ENCODE data around the gene PRKG1. TPM values are rescaled to one million over a fixed set of nuclear protein-coding genes. Genes with fewer than 3 reads are reported as not detected.
"Not testable (repeated sequence)": the region's sequence is repeated elsewhere in the genome, so short reads cannot be mapped to it uniquely, and the experiment has no call there.

The PRKG1 gene
- total RNA-seq, 1 experiment from 2014 or later, result not detected

DNA sequence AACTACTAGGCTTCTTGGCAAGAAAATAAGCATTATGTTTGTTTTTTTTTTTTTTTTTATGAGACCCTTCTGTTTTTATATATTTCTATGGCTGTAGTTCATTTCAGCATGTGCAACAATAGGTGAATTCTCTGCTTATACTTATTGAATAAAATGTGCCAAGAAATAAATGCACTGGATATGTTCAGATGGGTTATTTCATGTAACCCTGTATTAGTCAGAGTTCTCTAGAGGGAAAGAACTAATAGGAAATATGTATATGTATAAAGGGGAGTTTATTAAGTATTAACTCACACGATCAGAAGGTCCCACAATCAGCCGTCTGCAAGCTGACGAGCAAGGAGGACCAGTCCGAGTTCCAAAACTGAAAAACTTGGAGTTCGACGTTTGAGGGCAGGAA, 332.3 kb downstream of the PRKG1 start:
- no peak for DNase-seq (ENCODE audit: low read depth)
- in situ Hi-C loops (cut with HindIII; ENCODE audit: low pct_unique_long_range_greater_than_20kb, low sequenced_read_pairs), result no loop called here

DNA sequence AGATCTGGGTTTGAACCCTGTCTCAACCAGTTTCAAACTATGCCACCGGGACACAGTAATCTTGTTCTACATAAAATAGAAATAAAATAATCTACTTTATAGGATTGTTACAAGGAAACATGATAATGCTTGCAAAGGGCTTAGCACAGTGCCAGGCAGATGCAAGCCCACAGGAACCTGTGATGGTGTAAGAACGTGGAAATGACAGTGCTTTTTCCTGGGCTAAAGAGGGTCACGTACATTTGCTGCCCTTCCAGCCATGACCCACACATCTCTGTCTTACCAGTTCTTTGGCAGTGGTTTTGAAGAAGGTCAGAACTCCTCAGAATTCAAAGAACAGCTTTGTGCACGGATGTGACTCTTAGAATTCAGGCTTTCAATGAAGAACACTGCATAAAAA, 342.2 kb downstream of the PRKG1 start:
- in situ Hi-C loops (cut with HindIII; ENCODE audit: low pct_unique_long_range_greater_than_20kb, low sequenced_read_pairs), result no loop called here
- DNase-seq (ENCODE audit: low read depth), result no peak

DNA sequence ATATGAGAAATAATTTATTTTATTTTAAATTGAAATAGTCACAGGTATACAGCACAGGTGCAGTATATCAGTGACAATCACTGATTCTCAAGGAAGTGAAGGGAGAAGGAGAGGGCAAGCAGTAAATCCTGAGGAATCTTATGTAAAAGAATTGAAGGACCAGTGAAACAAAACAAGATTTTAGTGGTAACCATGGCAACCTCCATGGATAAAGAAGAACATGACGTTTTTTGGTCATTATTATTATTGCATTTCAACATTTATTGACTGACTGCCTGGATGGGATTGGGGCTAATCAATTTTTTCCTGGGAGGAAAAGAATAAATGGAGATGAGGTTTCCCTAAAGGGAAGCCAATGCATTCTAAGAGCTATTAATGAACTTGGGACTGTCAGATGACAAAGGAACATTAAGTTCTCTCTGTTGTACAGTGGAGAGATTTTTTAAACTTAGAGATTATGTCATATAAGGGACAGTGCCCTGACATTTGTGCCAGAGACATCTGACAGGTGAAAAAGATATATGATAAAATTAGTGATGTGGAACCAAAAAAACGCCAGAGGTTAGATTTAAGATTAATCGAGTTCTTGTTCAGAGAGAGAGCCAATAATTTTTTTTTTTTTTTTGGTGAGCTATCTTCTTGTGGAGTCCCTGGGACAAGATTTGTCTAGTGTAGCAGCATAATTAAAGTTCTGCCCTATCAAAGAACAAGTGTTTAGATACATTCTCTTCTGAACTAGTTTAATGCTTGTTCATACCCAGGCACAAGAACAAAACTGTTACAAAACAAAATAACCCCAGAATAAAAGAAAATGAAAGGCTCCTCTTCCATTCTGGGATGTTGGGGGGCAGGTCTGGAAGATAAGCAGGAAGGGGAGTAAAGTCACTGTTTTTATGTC, 345.2 kb downstream of the PRKG1 start:
- no peak for DNase-seq (ENCODE audit: low read depth)
- in situ Hi-C loops (cut with HindIII; ENCODE audit: low pct_unique_long_range_greater_than_20kb, low sequenced_read_pairs), result no loop called here

DNA sequence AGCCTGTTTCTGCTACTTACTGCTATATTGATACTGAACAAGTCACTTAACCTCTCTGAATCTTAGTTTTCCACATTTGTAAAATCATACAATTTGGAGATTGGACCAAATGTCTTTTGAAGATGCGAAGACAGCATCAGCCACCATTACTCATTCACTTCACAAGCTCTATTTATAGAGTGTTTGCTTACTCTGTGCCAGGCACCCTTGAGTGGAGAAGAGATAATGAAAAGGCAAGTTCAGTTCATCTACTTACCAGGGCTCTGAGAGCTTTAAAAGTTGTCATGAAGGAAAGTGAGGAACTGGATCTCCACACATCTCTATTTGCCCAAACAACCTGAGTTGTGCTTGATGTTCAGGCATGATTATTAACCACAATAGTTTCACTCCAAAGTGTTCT, 347.6 kb downstream of the PRKG1 start:
- in situ Hi-C loops (cut with HindIII; ENCODE audit: low pct_unique_long_range_greater_than_20kb, low sequenced_read_pairs), result no loop called here
- no peak for DNase-seq (ENCODE audit: low read depth)

DNA sequence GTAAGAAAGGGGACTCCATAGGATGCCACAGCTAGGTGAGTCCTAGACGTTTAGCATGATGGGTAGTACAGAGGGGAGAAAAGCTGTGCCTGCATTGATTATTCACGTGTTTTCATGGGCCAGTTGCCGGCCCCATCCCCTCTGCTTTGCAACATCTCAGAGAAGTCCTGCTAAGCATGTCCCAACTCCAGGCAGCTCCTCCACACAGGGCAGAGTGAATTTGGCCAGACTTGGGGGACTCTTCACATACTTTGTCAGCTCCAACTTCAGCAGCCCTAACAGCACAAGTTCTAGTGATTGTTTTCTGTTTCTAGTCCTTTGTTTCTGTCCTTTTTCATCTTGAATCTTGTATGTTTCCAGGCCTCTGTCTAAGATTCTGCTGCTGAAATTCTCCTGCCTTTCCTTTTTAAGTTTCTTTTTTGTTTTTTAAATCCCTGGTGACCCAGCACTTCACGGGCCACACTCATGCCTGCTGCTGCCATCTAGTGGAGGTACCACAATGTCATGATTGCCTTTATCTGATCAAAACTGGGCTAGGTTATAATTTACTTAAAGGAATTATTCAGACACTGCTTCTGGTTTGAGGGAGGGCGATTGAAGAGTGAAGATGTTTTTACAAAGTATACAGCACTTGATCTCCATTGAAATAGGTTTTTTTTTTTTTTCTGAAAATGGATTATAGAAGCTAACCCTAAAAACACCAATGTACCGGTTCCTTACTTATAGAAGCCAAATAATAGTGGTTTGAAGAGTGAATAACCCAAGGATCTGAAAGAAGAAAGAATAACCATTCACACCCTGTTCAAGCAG, 348.2 kb downstream of the PRKG1 start:
- DNase-seq (ENCODE audit: low read depth), result peak; percentile 19
- in situ Hi-C loops (cut with HindIII; ENCODE audit: low pct_unique_long_range_greater_than_20kb, low sequenced_read_pairs), result no loop called here

DNA sequence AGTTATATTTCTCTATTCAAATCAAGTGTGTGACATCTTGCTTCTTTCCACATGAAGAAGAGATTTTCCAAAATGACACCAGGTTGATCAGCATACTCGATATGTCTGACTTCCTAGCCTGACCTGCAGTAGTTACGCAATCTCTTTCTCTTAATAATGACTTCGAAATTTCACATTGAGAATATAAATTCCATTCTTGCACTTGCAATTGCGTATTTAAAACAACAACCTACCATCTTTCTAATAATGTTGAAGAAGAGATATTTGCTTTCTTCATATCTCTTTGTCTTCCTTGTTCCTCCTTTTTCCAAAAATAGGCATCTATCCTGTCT, 348.8 kb downstream of the PRKG1 start:
- no peak for DNase-seq (ENCODE audit: low read depth)

DNA sequence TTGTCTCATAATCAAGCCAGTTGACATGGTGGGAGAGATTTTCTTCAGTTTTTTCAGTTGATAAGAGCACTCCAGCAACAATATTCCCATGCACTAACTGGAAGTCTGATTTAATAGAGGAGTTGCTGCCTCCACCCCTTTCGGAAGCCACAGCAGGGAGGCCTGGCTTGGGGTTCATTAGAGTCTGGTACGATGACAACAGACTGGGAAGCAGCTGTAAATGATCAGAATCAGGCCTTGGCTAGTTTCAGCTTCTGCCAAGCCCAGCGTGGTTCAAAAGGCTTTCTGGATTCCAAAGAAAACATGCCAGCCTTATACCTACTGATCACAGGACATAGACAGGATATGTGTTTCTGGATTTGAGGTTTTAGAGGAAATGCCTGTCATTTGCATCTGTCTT, 351.1 kb downstream of the PRKG1 start:
- DNase-seq (ENCODE audit: low read depth), result no peak
- in situ Hi-C loops (cut with HindIII; ENCODE audit: low pct_unique_long_range_greater_than_20kb, low sequenced_read_pairs), result no loop called here

More for the DNA sequence above, 348.8 kb downstream of the PRKG1 start:
- in situ Hi-C loops (cut with HindIII; ENCODE audit: low pct_unique_long_range_greater_than_20kb, low sequenced_read_pairs), result no loop called here

DNA sequence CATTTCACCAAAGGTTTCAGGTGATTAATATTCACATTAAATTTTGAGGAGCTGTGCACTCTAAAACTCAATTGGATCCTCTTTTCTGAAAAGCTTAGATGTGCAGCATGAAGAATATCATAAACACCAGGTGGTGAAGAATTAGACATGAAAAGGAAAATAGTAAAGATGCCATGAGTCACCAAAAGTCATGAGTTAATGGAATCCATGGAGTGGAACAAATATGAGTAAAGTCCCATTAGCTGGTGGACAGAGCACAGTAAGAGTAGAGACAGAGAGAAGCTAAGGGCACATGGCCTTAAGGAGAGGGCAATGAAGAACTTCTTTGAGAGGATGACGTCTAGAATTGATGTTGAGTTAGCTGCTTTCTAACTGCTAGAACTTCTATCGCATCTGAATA, 353.5 kb downstream of the PRKG1 start:
- peak; percentile 6 for DNase-seq (ENCODE audit: low read depth)
- in situ Hi-C loops (cut with HindIII; ENCODE audit: low pct_unique_long_range_greater_than_20kb, low sequenced_read_pairs), result no loop called here

DNA sequence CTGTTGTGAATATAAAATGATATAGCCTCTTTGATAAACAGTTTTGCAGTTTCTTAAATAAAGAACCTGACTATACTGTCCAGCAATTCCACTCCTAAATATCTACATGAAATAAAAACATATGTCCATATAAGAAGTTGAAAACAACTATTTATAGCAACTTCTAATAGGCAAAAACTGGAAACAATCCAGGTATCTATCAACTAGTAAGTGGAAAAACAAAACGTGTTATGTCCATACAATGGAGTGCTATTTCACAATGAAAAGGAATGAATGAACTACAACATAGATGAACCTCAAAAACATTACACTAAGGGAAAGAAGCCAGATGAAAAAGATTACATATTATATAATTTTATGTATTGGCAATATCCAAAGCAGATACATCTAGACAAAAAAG, 356.2 kb downstream of the PRKG1 start:
- in situ Hi-C loops (cut with HindIII; ENCODE audit: low pct_unique_long_range_greater_than_20kb, low sequenced_read_pairs), result no loop called here
- DNase-seq (ENCODE audit: low read depth), result no peak

DNA sequence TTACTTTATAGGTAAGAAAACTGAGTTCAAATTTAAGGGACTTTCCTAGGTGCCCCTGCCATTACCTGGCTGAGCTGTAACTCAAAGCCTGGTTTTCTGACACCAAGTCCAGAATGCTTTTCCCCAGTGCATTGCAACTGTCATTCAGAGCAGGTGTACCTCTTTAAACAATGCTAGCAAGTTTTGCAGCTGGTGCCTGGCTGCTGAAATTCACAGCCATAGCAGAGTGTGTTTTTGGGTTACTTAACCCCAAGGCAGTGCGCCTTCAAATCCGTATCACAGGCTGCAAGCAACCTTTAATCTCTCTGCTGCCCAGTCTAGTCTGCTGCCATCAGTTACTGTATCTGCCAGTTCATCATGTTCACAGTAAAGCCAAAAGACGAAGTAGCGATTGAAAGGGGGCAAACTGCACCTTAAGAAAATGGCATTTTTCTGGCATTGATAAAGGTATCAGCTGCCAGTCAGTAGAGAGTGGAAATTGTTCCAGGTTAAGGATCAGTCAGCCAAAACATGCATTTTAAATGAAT, 359.7 kb downstream of the PRKG1 start:
- in situ Hi-C loops (cut with HindIII; ENCODE audit: low pct_unique_long_range_greater_than_20kb, low sequenced_read_pairs), result no loop called here
- no peak for DNase-seq (ENCODE audit: low read depth)

DNA sequence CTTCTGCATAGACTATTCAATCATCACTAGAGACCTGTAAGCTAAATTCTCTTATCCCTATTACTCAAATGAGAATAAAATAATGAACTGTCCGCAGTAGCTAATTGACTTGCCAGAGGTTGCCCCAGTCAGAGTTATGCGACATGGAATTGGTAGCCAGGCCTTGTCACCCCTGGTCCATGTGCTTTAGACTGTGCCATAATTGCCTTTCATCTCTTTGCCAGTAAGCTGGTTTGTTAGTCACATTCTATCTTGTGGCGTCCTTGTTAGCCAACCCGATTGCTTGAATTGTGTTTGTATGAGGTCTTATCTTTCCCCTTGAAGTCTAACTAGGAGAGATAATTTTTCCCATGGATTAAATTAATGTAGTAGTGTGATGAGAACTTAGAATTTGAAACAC, 362.5 kb downstream of the PRKG1 start:
- no peak for DNase-seq (ENCODE audit: low read depth)
- in situ Hi-C loops (cut with HindIII; ENCODE audit: low pct_unique_long_range_greater_than_20kb, low sequenced_read_pairs), result no loop called here

DNA sequence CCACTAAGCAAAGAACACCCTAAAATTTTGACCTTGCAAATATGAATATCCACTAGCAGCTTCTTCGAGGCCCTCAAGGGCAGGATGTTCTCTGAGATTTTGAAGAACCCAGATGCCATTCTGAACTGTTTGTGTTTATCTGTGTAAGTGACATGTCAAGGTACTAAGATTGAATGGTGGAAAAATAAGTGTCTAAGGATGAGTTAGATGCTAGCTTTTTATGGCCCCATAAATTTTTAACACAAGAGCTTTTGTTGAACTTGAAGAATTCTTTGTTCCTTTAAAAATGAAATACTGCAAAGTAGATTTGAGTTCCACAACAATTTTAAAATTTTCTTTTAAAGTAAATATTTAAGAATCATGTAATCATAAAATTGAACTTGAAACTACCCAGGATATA, 365.4 kb downstream of the PRKG1 start:
- no peak for DNase-seq (ENCODE audit: low read depth)
- in situ Hi-C loops (cut with HindIII; ENCODE audit: low pct_unique_long_range_greater_than_20kb, low sequenced_read_pairs), result no loop called here

DNA sequence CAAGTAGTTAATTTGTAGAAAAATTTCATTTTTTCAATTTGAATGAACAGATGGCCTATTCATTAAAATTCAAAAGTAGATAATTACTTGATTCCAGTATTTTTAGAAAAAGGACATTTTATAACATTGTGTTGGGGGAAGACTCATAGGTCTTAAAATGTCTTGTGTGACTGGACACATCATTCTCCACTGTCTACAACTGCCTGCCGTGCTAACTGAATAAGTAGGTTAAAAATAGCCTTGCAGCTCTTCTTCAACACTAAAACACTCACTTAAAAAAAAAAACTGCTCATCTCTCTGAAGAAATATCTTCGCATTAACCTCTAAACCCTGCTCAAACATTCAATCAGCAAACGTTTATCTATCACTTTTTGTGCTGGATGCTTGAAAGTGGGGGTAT, 371.3 kb downstream of the PRKG1 start:
- no peak for DNase-seq (ENCODE audit: low read depth)
- in situ Hi-C loops (cut with HindIII; ENCODE audit: low pct_unique_long_range_greater_than_20kb, low sequenced_read_pairs), result no loop called here

DNA sequence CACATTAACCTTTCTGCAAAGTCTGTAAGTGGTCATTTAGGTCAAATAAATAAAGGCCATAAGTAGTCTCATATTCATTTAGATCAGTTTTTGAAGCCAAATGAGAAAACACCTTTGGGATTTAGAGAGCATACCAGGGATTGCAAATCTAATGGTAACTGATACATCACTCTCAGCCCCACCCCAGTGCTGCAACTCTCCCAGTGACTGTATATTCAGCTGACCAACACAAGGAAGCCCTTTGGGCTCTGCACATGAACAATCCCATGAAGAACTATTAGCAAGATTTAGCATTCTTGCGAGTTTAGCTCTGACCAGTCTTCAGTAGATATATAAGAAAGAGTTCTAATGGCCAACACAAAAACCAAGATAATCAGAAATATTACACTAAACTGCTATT, 372.8 kb downstream of the PRKG1 start:
- no peak for DNase-seq (ENCODE audit: low read depth)
- in situ Hi-C loops (cut with HindIII; ENCODE audit: low pct_unique_long_range_greater_than_20kb, low sequenced_read_pairs), result no loop called here

DNA sequence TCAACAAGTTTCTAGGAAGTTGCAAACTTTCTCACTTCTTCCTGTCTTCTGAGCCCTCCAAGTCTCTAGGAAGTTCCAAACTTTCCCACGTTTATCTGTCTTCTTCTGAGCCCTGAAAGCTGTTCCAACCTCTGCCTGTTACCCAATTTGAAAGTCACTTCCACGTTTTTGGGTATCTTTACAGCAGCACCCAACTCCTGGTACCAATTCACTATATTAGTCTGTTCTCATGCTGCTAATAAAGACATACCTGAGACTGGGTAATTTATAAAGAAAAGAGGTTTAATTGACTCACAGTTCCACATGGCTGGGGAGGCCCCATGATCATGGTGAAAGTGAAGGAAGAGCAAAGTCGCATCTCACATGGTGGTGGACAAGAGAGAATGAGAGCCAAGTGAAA, 381.5 kb downstream of the PRKG1 start:
- DNase-seq (ENCODE audit: low read depth); in situ Hi-C loops (cut with HindIII; ENCODE audit: low pct_unique_long_range_greater_than_20kb, low sequenced_read_pairs): not testable (repeated sequence)

DNA sequence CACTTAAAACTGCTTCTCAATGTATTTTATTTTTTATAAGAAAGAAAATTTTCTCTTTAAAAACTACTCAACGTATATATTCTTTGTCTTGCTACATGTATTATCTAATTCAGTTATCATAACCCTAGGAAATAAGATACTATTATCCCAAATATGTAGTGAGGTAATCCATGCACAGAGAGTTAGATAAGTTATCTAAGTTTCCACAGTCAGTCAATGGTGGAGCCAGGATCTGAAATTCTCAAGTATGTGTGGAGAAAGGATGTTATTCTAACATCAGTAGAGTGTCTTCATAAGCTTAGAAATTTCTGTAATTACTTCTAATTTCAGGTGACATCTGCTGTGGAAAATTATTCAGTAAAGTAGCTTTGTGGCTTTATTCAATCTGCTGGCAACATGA, 385.2 kb downstream of the PRKG1 start:
- in situ Hi-C loops (cut with HindIII; ENCODE audit: low pct_unique_long_range_greater_than_20kb, low sequenced_read_pairs), result no loop called here
- DNase-seq (ENCODE audit: low read depth), result no peak

DNA sequence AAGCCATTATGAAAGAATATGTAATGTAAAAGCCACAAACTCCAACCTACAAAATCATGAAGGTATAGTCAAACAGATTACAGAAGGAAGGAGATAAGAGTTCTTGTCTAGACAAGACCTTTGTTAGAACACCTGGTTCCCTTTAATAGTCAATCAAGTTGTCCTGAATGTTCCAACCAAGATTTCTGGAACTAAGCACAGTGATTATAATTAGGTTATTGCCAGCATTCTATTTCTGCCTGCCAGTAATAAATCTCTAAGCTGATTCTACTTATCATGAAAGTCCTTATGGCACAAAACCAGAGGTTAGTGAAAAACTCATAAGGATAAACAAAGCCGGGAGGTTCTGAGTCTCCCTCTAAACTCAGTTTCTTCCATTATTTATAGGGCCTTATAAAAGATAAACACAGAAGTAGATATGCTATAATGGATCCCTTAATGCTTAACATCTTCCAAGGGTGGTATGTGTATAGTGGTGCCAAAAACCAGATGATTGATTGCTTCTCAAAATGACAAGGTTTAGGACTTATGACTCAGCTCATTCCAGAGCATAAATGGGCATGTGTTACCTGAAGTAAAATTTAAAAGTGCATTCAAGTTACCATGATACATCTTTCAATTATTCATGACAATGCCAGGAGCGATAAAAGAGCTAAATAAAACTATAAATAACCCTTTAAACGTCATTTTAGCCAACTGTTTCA, 387.9 kb downstream of the PRKG1 start:
- no peak for DNase-seq (ENCODE audit: low read depth)
- in situ Hi-C loops (cut with HindIII; ENCODE audit: low pct_unique_long_range_greater_than_20kb, low sequenced_read_pairs), result no loop called here

DNA sequence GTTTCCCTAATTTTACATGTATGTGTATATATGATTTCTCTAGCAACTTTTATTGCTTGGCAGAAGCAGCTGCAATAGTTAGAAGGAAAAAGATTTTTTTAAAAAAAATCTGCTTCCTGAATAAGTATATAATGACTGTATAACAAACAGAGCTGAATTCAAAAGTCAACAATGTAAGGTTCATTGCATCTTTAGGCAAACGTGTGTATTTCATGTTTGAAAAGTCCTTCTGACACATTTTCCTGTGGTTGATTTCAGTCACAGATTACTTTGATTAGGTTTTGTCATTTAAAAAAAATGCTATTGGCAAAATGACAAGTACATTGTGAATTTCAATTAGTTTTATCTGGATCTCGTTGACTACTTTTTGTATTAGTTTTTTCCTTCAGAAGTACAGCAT, 394.1 kb downstream of the PRKG1 start:
- DNase-seq (ENCODE audit: low read depth), result no peak
- in situ Hi-C loops (cut with HindIII; ENCODE audit: low pct_unique_long_range_greater_than_20kb, low sequenced_read_pairs), result no loop called here

DNA sequence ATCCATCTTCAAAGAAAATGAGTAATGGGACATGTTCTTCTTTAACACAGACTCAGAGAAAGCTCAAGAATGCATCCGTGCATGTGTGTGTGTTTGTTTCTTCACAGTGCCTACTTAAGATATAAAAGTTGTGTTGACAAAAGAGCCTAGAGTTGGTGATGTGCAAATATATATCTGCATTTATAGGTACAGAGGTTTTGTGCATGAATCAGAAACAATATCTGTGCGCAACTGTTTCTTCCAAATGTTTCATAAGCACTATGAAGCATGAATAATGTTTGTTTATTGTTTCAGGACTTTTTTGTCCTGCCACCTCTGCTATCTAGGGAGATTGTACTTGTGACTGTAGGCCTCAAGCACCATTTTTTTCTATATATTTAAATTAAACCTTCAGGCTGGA, 395.4 kb downstream of the PRKG1 start:
- DNase-seq (ENCODE audit: low read depth), result no peak
- in situ Hi-C loops (cut with HindIII; ENCODE audit: low pct_unique_long_range_greater_than_20kb, low sequenced_read_pairs), result no loop called here
